NCI-H128 (cell line): Measurements from ENCODE around the gene WASHC4.
"Not testable (repeated sequence)": the region's sequence is repeated elsewhere in the genome, so short reads cannot be mapped to it uniquely, and the experiment has no call there.

Experiments used
- DNase-seq: peaks from one replicate; lab custom pipeline; 2025; ENCODE audit not compliant: unreplicated experiment; lab: John Stamatoyannopoulos, UW

WASHC4 gene

DNA sequence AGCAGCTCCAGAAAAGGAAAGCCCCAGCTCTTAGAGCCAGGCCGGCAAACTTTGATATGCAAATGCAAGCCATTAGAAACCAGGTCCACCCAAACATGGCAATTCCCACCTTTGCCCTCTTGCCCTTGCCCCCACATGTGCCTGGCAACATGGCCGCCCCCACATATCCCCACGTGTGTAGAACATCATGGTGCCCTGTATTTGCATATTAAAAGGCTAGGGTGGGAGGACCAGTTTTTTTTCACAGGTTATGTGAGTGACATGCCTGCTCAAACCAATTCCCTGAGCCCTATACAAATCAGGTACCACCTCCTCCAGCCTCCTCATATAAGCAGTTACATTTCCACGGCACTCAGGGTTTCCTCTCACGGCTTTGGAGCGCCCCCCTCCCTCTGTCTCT, 17.2 kb upstream of the WASHC4 start:
- DNase-seq, result no peak

DNA sequence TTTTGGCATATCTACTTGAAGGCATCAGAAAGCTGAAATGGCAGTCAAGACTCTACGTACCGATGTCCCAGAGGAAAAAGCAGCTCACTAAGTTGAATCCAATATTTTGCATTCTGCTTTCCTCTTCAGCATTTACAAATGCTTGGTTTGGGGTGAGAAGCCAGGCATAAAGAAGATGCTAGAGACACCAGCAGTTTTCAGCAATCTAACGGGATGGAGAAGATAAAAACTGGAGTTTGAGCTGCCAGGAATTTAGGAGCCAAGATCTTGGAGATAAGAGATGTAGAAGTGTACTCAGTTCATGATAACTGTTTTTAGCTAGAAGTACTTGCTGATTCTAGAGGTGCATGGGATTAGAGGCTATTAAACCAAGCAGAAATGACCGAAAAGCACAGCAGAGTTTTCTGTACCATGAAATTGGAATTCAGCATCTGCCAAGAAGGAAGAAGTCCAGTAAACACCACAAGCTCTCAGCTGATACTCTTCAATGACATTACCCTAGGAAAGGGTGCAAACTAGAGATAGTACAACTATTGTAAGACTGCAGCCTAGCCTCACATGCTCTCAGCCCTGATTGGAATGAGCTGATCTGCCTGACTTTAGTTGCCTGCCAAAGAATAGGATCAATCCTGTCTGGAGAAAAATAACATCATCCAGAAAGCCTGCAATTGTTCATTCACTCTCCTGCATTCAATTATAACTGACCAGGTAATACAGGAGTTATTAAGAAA, 15.9 kb upstream of the WASHC4 start:
- DNase-seq, result no peak

DNA sequence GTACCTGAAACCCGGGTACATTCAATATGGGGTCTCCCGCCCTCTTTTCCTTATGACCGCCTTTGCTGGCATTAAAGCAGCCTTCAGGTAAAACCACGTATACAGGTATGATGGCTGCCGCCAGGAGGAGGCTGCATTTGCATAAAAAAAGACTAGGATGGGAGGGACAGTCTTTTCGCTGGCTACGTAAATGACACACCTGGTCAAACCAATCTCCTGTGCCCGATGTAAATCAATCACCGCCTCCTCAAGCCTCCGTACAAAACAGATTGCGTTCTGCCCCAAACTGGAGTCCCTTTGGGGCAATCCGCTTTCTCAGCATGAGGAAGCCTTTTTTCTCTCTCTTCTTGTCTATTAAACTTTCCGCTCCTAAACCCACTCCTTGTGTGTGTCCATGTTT, 15.2 kb upstream of the WASHC4 start:
- DNase-seq, result no peak

DNA sequence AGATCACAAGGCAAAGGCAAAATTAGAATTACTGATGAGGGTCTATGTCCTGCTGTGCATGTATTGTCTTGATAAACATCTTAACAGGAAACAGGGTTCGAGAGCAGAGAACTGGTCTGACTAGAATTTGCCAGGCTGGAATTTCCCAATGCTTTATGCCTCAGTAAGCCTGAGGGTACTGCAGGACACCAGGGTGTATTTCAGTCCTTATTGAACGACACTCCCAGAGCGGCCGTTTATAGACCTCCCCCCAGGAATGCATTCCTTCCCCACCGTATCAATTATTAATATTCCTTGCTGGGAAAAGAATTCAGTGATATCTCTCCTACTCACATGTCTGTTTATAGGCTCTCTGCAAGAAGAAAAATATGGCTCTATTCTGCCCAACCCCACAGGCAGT, 12.2 kb upstream of the WASHC4 start:
- not testable (repeated sequence) for DNase-seq

DNA sequence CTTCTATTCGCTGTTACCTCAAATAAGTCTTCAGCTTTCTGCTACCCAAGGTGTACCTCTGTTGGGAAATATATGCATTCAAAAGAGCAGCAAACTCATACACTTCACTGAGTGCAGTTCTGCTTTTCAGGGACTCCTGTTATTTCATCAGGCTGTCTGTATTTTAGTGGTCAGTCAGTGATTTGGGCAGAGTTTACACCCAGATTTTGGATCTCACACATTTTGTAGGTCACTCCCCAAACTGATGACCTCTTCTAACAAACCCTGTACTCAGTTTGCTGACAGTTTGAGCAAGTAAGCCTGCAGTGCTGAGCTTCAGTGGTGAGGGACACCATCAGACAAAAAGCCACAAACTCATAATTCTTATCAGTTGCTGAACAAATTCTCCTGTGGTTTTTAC, 8.2 kb upstream of the WASHC4 start:
- no peak for DNase-seq

DNA sequence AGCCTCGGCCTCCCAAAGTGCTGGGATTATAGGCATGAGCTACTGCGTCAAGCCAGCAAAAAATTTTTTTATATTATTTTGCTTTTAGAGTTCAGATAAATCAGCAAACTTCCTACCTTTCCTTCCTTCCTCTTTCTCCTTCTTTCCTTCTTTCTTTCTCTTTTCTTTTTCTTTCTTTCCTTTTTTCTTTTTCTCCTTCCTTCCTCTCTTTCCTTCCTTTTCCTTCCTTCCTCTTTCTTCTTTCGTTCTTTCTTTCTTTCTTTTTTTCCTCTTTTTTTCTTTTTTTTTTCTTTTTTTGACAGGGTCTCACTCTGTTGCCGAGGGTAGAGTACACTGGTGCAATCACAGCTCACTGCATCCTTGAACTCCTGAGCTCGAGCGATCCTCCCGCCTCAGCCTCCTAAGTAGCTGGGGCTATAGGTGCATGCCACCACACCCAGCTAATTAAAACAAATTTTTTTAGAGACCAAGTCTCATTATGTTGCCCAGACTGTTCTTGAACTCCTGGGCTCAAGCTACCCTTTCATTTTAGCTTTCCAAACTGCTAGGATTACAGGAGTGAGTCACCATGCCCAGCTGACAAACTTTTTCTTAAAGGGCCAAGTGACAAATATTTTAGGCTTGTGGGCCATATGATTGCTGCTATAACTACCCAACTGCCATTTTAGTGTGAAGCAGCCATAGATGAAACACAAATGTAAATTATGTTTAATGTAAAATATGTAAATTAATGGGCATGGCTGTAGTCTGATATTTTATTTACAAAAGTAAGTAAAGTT, 7.1 kb upstream of the WASHC4 start:
- DNase-seq, result no peak

DNA sequence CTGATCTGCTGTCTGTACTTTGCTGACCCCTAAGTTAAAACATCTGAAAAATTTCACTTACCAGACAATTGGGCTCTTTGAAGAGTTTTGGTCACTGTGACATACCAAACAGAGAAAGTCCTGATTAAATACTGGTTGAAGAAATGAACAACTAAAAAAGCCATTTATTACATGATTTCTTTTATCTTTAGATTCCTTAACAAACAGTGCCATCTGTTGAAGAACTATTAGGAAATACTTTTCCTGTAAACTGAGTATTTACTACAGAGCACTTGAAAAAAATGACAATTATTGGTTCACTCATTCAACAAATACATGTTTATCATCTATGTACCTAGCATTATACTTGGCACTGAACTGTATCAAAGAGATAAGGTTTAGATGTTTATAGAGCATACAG, 6.5 kb upstream of the WASHC4 start:
- DNase-seq, result no peak

DNA sequence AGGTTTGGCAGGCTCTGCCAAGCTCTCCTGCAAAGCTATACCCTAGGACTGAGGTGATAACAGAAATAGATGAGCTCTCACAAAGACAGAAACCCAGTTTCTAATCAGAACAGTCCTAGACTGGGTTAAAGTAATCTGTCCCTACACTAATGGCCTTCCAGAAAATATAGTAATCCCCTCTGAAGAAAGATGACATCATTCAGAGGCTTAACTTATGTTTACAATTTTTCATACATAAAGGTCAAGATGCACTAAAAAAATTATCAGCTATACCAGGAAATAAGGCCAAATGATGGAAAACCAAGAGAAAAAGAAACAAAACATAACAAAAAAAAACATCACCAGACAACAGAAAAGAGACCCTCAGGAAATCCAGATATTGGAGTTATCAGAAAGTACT, 4.9 kb upstream of the WASHC4 start:
- no peak for DNase-seq

DNA sequence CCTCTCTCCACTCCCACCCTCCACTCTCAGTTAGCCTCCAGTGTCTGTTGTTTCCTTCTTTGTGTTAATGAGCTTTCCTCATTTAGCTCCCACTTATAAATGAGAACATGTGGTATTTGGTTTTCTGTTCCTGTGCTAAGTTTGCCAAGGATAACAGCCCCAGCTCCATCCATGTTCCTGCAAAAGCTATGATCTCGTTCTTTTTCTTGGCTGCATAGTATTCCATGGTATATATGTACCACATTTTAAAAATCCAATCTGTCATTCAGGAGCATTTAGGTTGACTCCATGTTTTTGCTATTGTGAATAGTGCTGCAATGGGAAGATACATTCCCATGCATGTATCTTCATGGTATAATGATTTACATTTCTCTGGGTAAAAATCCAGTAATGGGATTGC, 2.8 kb upstream of the WASHC4 start:
- DNase-seq, result no peak

DNA sequence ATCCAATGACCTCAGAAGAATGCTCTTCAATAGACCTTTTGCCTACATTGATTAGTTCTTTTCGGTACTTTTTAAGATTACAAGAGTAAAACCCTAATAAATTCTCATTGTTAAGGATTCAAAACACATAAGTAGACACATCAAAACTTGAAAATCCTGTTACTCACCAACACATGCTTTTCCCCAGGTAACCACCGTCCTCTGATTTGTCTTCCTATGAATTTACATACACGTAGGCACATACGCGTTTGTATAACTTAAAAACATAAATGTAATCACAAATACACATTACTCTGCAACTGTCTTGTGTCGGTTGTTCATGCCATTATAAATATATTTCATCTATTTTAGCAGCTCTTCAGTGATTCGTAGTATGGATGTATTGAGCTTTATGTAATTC, 910 bp upstream of the WASHC4 start:
- DNase-seq, result no peak

DNA sequence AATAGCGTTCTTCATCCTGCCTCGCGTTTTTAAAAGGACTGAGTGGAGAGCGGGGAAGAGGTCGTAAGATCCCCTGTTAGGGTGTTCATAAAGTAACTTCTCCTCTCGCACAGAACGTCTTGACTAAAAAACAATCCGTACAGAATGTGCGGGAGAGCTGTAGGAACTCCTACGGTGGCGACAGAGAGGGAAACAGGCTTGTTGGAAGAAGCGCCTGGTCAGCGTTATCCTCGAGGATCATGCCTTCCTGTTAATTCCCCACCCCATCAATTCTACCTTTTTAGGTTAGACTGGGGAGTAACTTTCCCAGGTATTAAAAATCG, 399 bp upstream of the WASHC4 start:
- no peak for DNase-seq

DNA sequence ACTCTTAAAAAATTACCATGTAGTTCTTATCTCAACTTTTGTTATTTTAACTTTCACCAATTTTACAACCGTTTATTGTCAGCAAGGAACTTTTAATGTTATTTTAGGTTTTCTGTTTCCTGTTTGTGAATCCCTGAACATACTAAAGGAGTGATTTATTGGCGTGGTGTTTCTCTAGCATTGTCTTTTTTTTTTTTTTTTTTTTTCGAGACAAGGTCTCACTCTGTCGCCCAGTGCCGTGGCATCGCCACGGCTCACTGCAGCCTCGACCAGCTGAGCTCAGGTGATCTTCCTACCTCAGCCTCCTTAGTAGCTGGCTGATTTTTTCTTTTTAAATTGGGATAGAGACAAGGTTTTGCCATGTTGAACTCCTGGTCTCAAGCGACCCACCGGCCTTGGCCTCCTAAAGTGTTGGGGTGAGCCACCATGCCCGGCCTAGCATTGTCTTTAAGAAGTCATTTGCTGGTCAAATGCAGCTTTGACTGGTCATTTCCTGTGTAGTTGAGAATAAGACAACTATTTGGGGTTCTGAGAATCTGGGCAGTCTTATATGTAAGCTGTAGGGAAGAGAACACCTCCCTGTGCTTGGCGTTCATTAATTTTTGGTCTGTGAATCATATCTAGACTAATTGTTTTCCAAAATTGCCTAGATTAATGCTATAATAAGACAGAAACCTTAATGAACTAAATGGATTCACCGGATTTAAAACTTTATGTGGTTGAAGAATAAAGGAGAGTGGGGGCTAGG, 2.1 kb downstream of the WASHC4 start:
- DNase-seq, result no peak

DNA sequence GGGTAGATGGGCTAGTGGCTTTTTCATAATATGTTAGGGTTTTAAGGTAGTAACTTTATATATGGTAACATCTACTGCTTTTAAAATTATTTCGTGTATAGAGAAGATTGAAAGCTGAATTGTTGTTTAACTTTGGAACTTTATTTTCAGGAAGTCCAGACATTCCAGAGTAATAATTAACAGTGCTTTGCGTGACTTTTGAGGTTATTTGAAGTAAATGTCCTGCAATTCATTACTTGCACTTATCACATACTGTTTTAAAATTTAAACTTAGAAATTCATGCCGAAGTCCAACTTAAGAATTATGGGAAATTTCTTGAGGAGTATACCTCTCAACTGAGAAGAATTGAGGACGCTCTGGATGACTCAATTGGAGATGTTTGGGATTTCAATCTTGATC, 3.3 kb downstream of the WASHC4 start:
- no peak for DNase-seq

DNA sequence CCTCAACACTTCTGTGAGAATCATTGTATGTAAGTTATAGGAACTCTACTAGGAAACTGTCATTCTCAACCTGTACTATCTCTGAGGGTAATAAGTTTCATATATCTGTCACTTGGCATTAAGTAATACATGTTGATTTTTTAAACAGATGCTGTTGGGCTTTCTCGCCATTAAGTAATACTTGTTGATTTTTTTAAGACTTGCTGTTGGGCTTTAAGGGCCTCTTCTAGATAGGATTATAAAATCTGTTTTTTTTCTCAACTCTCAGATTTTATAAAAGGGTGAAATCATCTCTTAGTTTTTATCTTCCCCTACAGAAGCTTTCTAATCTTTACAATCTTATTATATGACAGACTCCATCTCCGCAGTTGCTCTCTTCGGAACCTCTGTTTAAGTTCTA, 5.6 kb downstream of the WASHC4 start:
- no peak for DNase-seq

DNA sequence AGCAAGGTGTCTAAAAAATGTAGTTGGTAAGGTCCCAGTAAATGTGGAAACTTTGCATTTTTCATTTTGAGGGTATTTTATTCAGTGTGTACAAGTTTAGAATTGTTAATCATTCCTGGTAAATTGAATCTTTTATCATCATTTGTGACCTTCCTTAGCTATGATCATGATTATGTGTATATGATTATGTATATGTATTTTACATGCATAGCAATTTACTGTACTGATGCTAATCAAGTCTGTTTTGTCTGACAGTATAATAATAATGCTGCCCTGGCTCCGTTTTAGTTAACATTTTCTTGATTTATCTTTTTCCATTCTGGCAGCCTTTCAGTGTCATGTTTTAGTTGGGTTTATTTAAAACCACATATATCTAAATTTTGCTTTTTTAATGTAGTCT, 9.4 kb downstream of the WASHC4 start:
- DNase-seq, result no peak

DNA sequence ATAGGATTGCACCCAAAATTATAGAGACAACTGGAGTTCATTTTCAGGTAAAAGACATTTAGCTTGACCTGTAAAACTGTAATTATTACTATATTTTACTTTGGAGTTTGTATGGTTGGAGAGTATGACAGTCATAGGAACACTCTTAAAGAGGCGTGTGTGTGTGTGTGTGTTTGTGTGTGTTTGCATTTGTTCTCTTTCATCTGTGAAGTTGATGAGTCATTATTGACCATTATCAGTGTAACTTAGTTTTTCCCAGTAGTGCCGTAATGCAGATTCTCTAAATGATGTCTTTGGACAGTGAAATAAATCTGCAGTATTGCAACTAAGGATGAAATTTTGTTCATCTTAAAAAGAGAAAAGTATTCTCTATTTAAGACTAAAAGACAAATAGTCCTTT, 13.0 kb downstream of the WASHC4 start:
- no peak for DNase-seq

DNA sequence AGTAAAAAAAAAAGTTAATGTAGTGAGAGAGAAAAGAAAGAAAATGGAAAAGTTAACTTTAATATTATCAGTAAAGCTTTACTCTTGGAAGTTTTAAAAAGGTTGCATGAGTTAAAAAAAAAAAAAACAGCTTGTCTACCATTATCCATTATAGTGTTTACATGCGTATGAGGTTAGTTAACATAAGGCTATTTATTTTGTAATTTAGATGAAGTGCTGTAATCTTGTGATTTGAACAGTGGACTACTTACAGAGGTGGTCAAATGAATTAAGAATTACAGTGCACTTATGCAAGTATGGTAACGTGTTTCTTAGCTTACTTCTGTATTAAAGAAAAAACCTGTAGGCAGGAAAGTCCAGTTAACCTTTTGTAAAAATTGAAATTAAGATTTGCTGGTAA, 30.7 kb downstream of the WASHC4 start:
- DNase-seq, result no peak

DNA sequence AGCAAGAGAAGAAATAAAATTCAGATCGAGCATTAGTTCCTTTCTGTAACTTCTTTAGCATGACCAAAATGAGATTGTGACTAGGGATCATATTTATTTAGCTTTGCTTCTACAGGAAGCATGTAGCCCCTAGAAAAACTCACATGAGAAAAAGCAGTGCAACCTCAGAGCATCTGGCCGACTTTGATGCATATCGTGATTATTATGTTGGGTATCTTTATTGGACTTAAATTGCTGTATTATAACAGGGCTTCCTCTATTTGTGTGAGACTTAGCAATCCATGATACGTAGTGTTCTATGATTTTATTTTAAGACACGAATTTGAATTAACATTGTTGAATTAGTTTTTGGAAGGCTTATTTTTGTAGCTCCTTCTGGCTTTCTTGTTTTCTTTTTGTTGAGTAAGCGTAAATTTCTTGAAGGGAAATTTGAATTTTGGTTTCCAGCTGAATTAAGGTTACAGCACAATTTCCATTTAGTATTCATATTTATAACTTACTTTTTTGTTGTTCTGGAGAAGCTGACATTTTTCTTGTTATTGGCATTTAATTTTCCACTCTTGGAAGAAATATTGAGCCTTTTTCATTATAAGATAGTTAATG, 33.9 kb downstream of the WASHC4 start:
- DNase-seq, result no peak

DNA sequence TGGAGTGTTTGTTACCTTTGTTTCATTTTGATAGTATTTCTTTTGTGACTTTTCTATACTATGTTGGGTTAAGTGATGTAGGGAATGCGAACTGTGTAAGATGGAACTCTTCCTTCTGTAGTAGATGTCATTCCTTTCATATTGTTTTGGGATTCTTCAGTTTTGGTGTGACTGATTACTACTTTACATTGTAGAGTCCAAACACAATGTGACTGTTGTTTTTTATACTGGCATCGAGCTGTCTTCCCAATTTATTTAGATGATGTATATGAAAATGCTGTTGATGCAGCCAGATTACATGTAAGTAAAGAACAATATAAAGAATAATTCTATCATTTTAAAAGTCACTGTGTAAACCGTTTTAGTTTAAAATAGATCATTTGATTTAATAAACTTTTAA, 34.7 kb downstream of the WASHC4 start:
- DNase-seq, result no peak

DNA sequence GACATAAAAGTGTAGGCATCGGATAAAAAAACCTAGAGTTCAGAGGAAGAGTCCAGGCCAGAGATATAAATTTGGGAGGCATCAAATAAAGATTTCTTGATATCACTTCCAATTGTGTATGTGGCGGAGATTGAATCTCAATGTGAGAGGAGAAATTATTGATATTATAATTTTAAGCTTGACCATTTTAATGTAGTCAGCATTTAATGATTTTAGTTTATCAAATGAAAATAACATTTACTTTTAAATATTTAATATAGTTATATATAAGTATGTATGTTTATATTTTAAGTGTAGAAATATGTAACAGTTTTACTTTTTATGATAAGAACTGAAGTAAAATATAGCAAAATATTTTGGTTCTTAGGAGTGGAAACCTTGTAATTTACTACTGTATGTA, 48.7 kb downstream of the WASHC4 start:
- no peak for DNase-seq

DNA sequence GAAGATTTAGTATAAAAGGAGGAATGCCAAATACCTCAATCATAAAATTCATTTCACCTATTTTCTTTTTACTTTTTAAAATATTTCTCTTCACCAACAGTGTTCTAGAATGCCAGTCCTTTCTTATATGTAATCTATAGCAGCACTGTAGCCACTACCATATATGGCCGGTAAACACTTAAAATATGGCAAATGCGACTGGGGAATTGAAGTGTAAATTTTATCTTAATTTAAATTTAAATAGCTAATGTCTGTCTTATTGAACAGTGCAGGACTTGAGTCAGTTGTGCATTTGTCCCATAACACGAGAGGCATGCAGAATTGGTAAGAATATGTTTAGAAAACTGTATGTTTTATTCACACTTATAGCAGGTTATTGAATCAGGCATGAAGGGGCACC, 50.1 kb downstream of the WASHC4 start:
- DNase-seq, result no peak

DNA sequence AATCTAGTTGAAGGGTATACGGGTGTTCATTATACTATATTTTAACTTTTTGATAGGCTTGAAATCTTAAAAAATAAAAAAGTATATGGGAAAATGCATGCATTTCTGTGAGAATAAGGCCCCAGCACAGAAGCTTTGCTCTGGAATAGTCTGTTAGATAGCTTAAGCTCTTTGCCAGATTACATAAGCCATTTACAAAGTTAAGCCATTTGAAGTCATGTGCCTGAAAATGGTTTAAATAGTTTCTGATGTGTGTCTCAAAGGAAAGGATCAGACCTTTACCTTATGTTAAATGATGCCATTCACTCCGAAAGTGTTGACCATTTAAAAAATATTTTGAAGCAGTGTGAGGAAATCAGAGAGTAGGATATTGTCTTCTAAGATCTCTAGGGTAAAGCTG, 51.3 kb downstream of the WASHC4 start:
- DNase-seq, result no peak
